Left lung (tissue), 10 donors: ENCODE results near the gene RCBTB1. TPM values are rescaled to one million over a fixed set of nuclear protein-coding genes. Genes with fewer than 3 reads are reported as not detected.
A peak's percentile ranks its signal among the peaks of the same experiment; 100 is the strongest.
"Not testable (repeated sequence)": the region's sequence is repeated elsewhere in the genome, so short reads cannot be mapped to it uniquely, and the experiment has no call there.

Experiments
- ATAC-seq: fragments of 200-7000 bp; cut with Tn5 transposase; one replicate; pipeline ENCODE4 v1.9.1; 2020; ENCODE audit warnings: moderate library complexity
- DNase-seq, 4 donors: peaks; one replicate each; pipeline ENCODE4 v3.0.0-alpha.2; 2013 to 2020
- H3K27ac ChIP-seq, 2 donors: fragments of 200-600 bp; sonication (generic) in 1 of 2; one replicate each; pipeline versions ENCODE4 v1.5.0 to v1.8.0; 2020 to 2021
- H3K27me3 ChIP-seq, 2 donors: fragments of 200-600 bp; sonication (generic) in 1 of 2; one replicate each; pipeline versions ENCODE4 v1.5.0 to v1.8.0; 2020 to 2021
- H3K36me3 ChIP-seq, 2 donors: fragments of 200-600 bp; sonication (generic) in 1 of 2; one replicate each; pipeline versions ENCODE4 v1.5.0 to v1.8.0; 2020 to 2021
- H3K4me1 ChIP-seq, 2 donors: fragments of 200-600 bp; one replicate each; pipeline ENCODE4 v1.8.0; 2021
- H3K4me3 ChIP-seq, 2 donors: fragments of 200-600 bp; sonication (generic) in 1 of 2; one replicate each; pipeline versions ENCODE4 v1.5.0 to v1.8.0; 2020 to 2021; ENCODE audit warnings: mild to moderate bottlenecking in 1 of 2
- H3K9me3 ChIP-seq, 2 donors: fragments of 200-600 bp; sonication (generic) in 1 of 2; one replicate each; pipeline versions ENCODE4 v1.5.0 to v1.8.0; 2020 to 2021
- intact Hi-C, 2 donors: fragments of 100-400 bp; cut with DNase I; formaldehyde crosslinking; loops; one replicate each; pipeline versions ENCODE4 v1.11.2 to v1.14.2; 2022
- polyA plus RNA-seq, 6 donors: library from polyadenylated mRNA; unstranded; fragments of 120-200 nt; gene quantifications; one replicate each; pipeline ENCODE4 v1.2.1, GENCODE V29; 2013; ENCODE audit not compliant: insufficient read length in 6 of 6
- total RNA-seq, 2 donors: library from RNA; stranded (reverse); fragmentation: NEBNext Ultra II Directional; extraction: Animal tissue kit (Norgen Biotek cat#: 25700); gene quantifications; one replicate each; pipeline ENCODE4 v1.2.1, GENCODE V29; 2021
- TF ChIP-seq, protein P1 (sequence below), 2 donors: fragments of 200-600 bp; sonication (generic) in 1 of 2; IDR thresholded peaks; one replicate each; pipeline versions ENCODE4 v1.5.0 to v1.8.0; 2021; ENCODE audit warnings: antibody characterized with exemption in 2 of 2
- donor health status: DM: no; HTN: yes; CAD: no.
- donor health status: DM: no; HTN: no; CAD: no.

Gene RCBTB1
- total and polyA plus RNA-seq, 8 donors = 24.1 to 39.8 (median 35.4) TPM

DNA sequence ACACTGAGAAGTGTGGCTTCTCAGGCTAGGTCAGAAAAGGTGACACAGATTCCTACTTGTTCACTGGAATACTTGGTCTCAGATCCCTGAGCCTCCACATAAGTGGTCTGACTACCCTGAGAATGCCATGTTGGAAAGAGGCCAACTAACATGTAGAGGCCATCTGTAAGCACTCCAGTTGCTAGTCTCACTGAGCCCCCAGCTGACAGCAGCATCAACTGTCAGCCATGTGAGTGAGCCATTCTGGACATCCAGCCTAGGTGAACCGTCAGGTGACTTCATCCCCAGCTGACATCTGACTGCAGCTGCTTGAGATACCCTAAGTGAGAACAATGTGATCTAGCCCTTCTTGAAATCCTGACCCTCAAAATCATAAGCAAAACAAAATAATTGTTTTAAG, 24.8 kb upstream of the RCBTB1 start:
- Histone ChIP-seq H3K36me3 (no peaks in the 10 kb centered on the region), H3K9me3 (peaks cover 0 to 2% of the 10 kb centered on the region in 2 donors), H3K27ac (no peak overlapping the region), H3K4me1 (peaks cover 0 to 22% of the 10 kb centered on the region in 2 donors), H3K27me3 (no peaks in the 10 kb centered on the region), H3K4me3 (no peak overlapping the region)
- TF ChIP-seq, protein P1, sequence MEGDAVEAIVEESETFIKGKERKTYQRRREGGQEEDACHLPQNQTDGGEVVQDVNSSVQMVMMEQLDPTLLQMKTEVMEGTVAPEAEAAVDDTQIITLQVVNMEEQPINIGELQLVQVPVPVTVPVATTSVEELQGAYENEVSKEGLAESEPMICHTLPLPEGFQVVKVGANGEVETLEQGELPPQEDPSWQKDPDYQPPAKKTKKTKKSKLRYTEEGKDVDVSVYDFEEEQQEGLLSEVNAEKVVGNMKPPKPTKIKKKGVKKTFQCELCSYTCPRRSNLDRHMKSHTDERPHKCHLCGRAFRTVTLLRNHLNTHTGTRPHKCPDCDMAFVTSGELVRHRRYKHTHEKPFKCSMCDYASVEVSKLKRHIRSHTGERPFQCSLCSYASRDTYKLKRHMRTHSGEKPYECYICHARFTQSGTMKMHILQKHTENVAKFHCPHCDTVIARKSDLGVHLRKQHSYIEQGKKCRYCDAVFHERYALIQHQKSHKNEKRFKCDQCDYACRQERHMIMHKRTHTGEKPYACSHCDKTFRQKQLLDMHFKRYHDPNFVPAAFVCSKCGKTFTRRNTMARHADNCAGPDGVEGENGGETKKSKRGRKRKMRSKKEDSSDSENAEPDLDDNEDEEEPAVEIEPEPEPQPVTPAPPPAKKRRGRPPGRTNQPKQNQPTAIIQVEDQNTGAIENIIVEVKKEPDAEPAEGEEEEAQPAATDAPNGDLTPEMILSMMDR (IDR thresholded peaks at IDR 0.05) = no peak
- DNase-seq (no peak), ATAC-seq (no peak)
- intact Hi-C loops = no loop called here

DNA sequence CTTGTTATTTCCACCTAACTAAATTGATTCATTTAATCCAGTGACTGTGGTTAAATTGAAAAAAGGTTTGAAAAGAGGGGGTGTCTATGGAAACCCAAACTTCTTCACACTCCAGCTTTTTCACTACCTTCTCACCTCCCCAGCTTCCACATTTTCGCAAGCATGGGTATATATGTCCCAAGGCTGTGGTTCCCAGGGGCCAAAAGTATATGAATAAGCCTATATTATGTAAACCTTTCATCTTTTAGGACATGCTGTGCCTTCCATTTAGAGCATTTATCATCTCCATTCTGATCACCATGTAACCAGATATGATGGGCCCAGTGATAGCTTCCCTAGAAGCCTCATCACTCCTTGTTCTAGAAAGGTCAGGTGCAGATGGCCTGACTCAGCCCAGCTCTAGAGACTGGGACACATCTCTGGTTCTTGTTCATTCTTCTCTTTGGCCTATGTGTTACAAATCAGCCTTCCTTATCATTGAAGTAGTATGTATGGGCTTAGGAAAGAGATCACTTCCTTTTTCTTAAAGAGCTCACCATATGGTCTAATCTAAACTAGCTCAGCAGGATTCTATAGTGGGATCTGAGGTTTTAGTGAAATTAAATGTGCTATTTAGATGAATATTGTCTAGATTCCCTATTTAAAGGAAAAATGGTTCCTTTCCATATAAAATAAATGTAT, 23.4 kb upstream of the RCBTB1 start:
- no peaks in the 10 kb centered on the region for H3K36me3 ChIP-seq
- H3K27me3 ChIP-seq = no peaks in the 10 kb centered on the region
- intact Hi-C loops = loop anchor here in 1 of 2 donors (5.0 kb wide), 1 partner anchor 311 kb away; no protein-coding TSS in a partner anchor
- DNase-seq (no peak), ATAC-seq (no peak)
- H3K4me1 ChIP-seq = peaks cover 0 to 22% of the 10 kb centered on the region in 2 donors
- H3K9me3 ChIP-seq = peaks cover 0 to 2% of the 10 kb centered on the region in 2 donors
- no peak overlapping the region for H3K4me3 ChIP-seq
- TF ChIP-seq, protein P1 (IDR thresholded peaks at IDR 0.05) = no peak
- no peak overlapping the region for H3K27ac ChIP-seq

DNA sequence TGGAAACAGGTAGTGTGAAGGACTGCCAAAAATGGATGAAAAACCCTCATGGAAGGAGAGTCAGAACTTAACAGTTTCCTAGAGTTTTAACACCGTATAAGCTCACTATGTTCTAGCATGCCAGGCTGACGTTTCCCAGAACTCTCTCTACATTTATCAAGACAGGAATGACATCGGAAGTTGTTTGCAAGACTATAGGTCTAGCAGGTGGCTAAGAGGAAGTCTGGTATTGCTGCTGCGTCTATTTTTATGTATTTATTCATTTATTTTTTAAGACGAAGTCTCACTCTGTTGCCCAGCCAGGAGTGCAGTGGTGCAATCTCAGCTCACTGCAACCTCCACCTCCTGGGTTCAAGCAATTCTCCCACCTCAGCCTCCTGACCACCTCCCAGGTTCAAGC, 22.4 kb upstream of the RCBTB1 start:
- intact Hi-C loops = loop anchor here in 1 of 2 donors (5.0 kb wide), 1 partner anchor 310 kb away; no protein-coding TSS in a partner anchor
- H3K27ac ChIP-seq = no peak overlapping the region
- DNase-seq = no peak
- no peak overlapping the region for H3K4me3 ChIP-seq
- no peak for ATAC-seq
- TF ChIP-seq, protein P1 (IDR thresholded peaks at IDR 0.05) = no peak
- H3K36me3 ChIP-seq = no peaks in the 10 kb centered on the region
- H3K4me1 ChIP-seq = peaks cover 0 to 22% of the 10 kb centered on the region in 2 donors
- peaks cover 0 to 2% of the 10 kb centered on the region in 2 donors for H3K9me3 ChIP-seq
- H3K27me3 ChIP-seq = no peaks in the 10 kb centered on the region

DNA sequence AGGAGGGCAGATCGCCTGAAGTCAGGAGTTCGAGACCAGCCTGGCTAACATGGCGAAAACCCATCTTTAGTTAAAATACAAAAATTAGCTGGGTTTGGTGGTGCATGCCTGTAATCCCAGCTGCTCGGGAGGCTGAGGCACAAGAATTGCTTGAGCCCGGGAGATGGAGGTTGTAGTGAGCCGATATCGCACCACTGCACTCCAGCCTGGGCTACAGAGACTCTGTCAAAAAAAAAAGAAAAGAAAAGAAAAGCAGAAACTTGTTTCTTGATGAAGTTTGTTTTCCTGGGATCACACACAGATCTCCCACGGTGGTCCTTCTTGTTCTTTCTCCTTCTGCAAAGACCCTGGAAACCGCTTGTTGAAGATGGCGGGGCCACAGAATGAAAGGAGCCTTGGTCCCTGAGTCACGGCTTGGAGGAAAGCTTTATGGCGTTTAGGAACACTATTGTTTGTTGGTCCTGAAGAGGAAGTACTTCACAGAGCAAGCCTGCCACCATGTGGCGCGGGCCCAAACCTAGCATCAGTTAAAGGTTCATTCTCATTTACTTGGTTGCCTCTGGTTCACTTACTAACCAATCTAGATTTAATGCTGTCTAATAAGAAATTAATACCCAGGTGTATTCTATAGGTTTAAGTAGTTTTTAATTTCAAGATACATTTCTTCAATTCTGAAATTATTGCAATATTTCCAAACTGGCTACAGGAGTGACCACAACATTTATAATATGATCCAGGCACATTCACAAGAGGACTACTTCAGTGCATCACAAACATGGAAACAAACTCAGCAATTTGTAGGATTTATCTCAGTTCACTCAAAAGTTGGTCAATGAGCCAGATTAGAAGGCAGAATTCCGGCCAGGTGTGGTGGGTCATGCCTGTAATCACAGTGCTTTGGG, 21.6 kb upstream of the RCBTB1 start:
- no peaks in the 10 kb centered on the region for H3K9me3 ChIP-seq
- no peak overlapping the region for H3K27ac ChIP-seq
- intact Hi-C loops = loop anchor here in 1 of 2 donors (5.0 kb wide), 1 partner anchor 310 kb away; no protein-coding TSS in a partner anchor
- ATAC-seq (peak; percentile 100), DNase-seq (peak; percentile 75 to 95 (median 90))
- peak overlapping the region; percentile 8 to 36 for H3K4me3 ChIP-seq
- peaks cover 0 to 22% of the 10 kb centered on the region in 2 donors for H3K4me1 ChIP-seq
- H3K36me3 ChIP-seq = no peaks in the 10 kb centered on the region
- H3K27me3 ChIP-seq = no peaks in the 10 kb centered on the region
- TF ChIP-seq, protein P1 (IDR thresholded peaks at IDR 0.05) = peak; percentile 71 to 78

DNA sequence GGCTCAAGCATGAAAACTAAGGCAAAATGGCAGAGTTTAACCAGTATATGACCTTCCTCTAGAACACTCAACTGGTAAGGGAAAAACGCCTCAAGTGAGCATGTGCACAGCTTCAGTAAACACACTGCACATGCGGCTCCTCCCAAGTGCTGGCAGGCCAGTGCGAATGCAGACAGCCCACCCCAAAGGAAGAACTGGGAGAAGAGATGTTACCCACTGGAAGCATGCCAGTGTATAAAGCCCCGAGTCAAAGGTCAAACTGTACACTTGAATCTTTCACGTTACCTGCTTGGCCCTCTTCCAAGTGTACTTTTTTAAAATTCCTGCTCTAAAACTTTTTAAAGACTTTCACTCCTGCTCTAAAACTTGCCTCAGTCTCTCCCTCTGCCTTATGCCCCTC, 19.2 kb upstream of the RCBTB1 start:
- no peak for DNase-seq
- TF ChIP-seq, protein P1 (IDR thresholded peaks at IDR 0.05) = no peak
- peaks cover 0 to 22% of the 10 kb centered on the region in 2 donors for H3K4me1 ChIP-seq
- no peaks in the 10 kb centered on the region for H3K36me3 ChIP-seq
- no peak for ATAC-seq
- no peaks in the 10 kb centered on the region for H3K27me3 ChIP-seq
- H3K4me3 ChIP-seq = no peak overlapping the region
- intact Hi-C loops = no loop called here
- H3K9me3 ChIP-seq = no peaks in the 10 kb centered on the region
- H3K27ac ChIP-seq = no peak overlapping the region

DNA sequence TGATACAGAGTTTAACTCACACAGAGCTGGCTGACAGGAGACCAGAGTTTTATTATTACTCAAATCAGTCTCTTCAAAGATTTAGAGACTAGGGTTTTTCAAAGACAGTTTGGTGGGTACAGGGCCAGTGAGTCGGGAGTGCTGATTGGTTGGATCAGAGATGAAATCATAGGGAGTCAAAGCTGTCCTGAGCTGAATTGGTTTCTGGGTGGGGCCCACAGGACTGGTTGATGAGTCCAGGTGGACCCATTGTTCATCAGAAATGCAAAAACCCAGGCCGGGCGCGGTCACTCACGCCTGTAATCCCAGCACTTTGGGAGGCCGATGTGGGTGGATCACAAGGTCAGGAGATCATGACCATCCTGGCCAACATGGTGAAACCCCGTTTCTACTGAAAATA, 17.3 kb upstream of the RCBTB1 start:
- not testable (repeated sequence) for H3K4me3 ChIP-seq, ATAC-seq

More for the DNA sequence above, 17.3 kb upstream of the RCBTB1 start:
- H3K36me3 ChIP-seq, H3K27ac ChIP-seq, H3K9me3 ChIP-seq, intact Hi-C loops, H3K4me1 ChIP-seq, H3K27me3 ChIP-seq, DNase-seq: not testable (repeated sequence)
